ENCODE measurements around the gene PC. TPM values are rescaled to one million over a fixed set of nuclear protein-coding genes. Genes with fewer than 3 reads are reported as not detected.

The PC gene
- total and polyA plus RNA-seq, 9 of the 15 experiments (the other 6 are each of a cell fraction or from before 2014, with no cell fraction given) = 0.94 to 38.0 (median 8.7) TPM

GRCh38 chr11:66891851-66892660, 66.1 kb downstream of the PC start (continued):
- TF ChIP-seq HIVEP1 (CRISPR knock-in tag; IDR thresholded peaks at IDR 0.05) (no peak), TCF3 (CRISPR knock-in tag; IDR thresholded peaks at IDR 0.05) (no peak), HDAC6 (IDR thresholded peaks at IDR 0.05; ENCODE audit: low read depth, low read length) (no peak), SAP30 (IDR thresholded peaks at IDR 0.05; ENCODE audit: borderline replicate concordance, insufficient read depth, low read depth, low read length, poor library complexity, severe bottlenecking) (no peak), TAF7 (tag; IDR thresholded peaks at IDR 0.05) (peak; percentile 7; the same call in 1 of the 2 replicates), ILF3 (IDR thresholded peaks at IDR 0.05; ENCODE audit: borderline replicate concordance) (no peak), ZNF212 (CRISPR knock-in tag; IDR thresholded peaks at IDR 0.05) (no peak), MED1 (CRISPR knock-in tag; IDR thresholded peaks at IDR 0.05; ENCODE audit: borderline replicate concordance) (no peak), NR1H2 (CRISPR knock-in tag; IDR thresholded peaks at IDR 0.05) (no peak), KHSRP (IDR thresholded peaks at IDR 0.05) (no peak), CHCHD3 (CRISPR knock-in tag; IDR thresholded peaks at IDR 0.05) (no peak), CHD1 (IDR thresholded peaks at IDR 0.05; ENCODE audit: low read length) (no peak), POLR3A (IDR thresholded peaks at IDR 0.05; ENCODE audit: borderline replicate concordance, extremely low read depth, insufficient read depth, insufficient read length) (no peak), RB1 (IDR thresholded peaks at IDR 0.05; ENCODE audit: low read depth) (no peak; the same call in 1 of the 2 replicates), ZNF584 (CRISPR knock-in tag; IDR thresholded peaks at IDR 0.05; ENCODE audit: low read depth) (no peak), NR2C1 (IDR thresholded peaks at IDR 0.05) (peak; percentile 46; the same call in 1 of the 2 replicates), NR2C1 (tag; IDR thresholded peaks at IDR 0.05) (peak; percentile 79; the same call in 1 of the 2 replicates)
- TF ChIP-seq, protein P1, sequence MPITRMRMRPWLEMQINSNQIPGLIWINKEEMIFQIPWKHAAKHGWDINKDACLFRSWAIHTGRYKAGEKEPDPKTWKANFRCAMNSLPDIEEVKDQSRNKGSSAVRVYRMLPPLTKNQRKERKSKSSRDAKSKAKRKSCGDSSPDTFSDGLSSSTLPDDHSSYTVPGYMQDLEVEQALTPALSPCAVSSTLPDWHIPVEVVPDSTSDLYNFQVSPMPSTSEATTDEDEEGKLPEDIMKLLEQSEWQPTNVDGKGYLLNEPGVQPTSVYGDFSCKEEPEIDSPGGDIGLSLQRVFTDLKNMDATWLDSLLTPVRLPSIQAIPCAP (CRISPR knock-in tag; IDR thresholded peaks at IDR 0.05; ENCODE audit: borderline replicate concordance) = no peak
- TF ChIP-seq, protein P2, sequence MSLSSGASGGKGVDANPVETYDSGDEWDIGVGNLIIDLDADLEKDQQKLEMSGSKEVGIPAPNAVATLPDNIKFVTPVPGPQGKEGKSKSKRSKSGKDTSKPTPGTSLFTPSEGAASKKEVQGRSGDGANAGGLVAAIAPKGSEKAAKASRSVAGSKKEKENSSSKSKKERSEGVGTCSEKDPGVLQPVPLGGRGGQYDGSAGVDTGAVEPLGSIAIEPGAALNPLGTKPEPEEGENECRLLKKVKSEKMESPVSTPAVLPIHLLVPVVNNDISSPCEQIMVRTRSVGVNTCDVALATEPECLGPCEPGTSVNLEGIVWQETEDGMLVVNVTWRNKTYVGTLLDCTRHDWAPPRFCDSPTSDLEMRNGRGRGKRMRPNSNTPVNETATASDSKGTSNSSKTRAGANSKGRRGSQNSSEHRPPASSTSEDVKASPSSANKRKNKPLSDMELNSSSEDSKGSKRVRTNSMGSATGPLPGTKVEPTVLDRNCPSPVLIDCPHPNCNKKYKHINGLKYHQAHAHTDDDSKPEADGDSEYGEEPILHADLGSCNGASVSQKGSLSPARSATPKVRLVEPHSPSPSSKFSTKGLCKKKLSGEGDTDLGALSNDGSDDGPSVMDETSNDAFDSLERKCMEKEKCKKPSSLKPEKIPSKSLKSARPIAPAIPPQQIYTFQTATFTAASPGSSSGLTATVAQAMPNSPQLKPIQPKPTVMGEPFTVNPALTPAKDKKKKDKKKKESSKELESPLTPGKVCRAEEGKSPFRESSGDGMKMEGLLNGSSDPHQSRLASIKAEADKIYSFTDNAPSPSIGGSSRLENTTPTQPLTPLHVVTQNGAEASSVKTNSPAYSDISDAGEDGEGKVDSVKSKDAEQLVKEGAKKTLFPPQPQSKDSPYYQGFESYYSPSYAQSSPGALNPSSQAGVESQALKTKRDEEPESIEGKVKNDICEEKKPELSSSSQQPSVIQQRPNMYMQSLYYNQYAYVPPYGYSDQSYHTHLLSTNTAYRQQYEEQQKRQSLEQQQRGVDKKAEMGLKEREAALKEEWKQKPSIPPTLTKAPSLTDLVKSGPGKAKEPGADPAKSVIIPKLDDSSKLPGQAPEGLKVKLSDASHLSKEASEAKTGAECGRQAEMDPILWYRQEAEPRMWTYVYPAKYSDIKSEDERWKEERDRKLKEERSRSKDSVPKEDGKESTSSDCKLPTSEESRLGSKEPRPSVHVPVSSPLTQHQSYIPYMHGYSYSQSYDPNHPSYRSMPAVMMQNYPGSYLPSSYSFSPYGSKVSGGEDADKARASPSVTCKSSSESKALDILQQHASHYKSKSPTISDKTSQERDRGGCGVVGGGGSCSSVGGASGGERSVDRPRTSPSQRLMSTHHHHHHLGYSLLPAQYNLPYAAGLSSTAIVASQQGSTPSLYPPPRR (CRISPR knock-in tag; IDR thresholded peaks at IDR 0.05; ENCODE audit: borderline replicate concordance) = no peak
- TF ChIP-seq, protein P3, sequence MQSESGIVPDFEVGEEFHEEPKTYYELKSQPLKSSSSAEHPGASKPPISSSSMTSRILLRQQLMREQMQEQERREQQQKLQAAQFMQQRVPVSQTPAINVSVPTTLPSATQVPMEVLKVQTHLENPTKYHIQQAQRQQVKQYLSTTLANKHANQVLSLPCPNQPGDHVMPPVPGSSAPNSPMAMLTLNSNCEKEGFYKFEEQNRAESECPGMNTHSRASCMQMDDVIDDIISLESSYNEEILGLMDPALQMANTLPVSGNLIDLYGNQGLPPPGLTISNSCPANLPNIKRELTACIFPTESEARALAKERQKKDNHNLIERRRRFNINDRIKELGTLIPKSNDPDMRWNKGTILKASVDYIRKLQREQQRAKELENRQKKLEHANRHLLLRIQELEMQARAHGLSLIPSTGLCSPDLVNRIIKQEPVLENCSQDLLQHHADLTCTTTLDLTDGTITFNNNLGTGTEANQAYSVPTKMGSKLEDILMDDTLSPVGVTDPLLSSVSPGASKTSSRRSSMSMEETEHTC (IDR thresholded peaks at IDR 0.05) = no peak
